Natural killer cell treated with Interleukin-12 subunit alpha and Interleukin-12 subunit beta and Interleukin-15 and Interleukin-18, amount 100 ng/mL, for 72 hours (primary cell): ENCODE data around the gene RGS9. TPM values are rescaled to one million over a fixed set of nuclear protein-coding genes. Genes with fewer than 3 reads are reported as not detected.
"Not testable (repeated sequence)": the region's sequence is repeated elsewhere in the genome, so short reads cannot be mapped to it uniquely, and the experiment has no call there.

Experiments
- ATAC-seq, 2 donors: fragments of 150-1000 bp; cut with Tn5 transposase in 1 of 2; sonication (Bioruptor Pico), chemical (Tn5 transposase) in 1 of 2; 2 replicates each; pipeline ENCODE4 v1.10.0; 2021
- DNase-seq: peaks from one replicate; pipeline ENCODE4 v3.0.0; 2022; ENCODE audit warnings: low spot score
- H3K27ac Mint-ChIP-seq, 2 donors: 1 replicate in 1 of 2; 2 replicates in 1 of 2; pipeline ENCODE4 v1.8.0; 2022; ENCODE audit warnings: mixed read lengths in 2 of 2, mild to moderate bottlenecking in 1 of 2, moderate library complexity in 1 of 2
- H3K27me3 Mint-ChIP-seq, 2 donors: 1 replicate in 1 of 2; 2 replicates in 1 of 2; pipeline ENCODE4 v1.8.0; 2022; ENCODE audit warnings: mixed read lengths in 2 of 2
- H3K36me3 Mint-ChIP-seq: one replicate; pipeline ENCODE4 v1.8.0; 2022; ENCODE audit warnings: mixed read lengths
- H3K4me1 Mint-ChIP-seq, 2 donors: 1 replicate in 1 of 2; 2 replicates in 1 of 2; pipeline ENCODE4 v1.8.0; 2022; ENCODE audit warnings: low read depth in 2 of 2, mixed read lengths in 2 of 2, mild to moderate bottlenecking in 1 of 2
- H3K4me3 Mint-ChIP-seq: one replicate; pipeline ENCODE4 v1.8.0; 2022; ENCODE audit warnings: mixed read lengths
- H3K9me3 Mint-ChIP-seq: 2 replicates; pipeline ENCODE4 v1.8.0; 2022; ENCODE audit warnings: mixed read lengths
- total RNA-seq, 2 donors: library from RNA; stranded (reverse); gene quantifications; one replicate each; pipeline ENCODE4 v1.2.3, GENCODE V29; 2022

The RGS9 gene
- total RNA-seq, 2 donors from 2014 or later: 14.1 to 16.2 TPM

DNA sequence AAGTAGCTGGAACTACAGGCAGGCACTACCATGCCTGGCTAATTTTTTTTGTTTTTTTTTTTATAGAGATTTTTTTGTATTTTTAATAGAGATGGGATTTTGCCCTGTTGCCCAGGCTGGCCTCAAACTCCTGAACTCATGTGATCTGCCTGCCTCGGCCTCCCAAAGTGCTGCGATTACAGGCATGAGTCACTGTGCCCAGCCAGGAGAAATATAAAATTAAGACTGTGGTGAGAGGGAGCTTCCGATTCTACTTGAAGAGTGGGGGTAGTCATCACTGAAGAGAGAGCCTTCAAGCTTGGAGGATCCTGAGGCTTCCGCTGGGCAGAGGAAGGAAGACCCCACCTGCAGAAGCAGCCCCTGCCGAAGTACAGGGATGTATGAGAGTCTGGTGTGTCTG is 34.4 kb upstream of the RGS9 start:
- Mint-ChIP-seq H3K36me3 (no peaks in the 10 kb centered on the region), H3K4me1 (peaks cover 19 to 22% of the 10 kb centered on the region in 2 donors), H3K9me3 (no peaks in the 10 kb centered on the region), H3K27me3 (no peaks in the 10 kb centered on the region), H3K27ac (no peak overlapping the region), H3K4me3 (no peak overlapping the region)
- no peak for DNase-seq
- ATAC-seq: no peak

DNA sequence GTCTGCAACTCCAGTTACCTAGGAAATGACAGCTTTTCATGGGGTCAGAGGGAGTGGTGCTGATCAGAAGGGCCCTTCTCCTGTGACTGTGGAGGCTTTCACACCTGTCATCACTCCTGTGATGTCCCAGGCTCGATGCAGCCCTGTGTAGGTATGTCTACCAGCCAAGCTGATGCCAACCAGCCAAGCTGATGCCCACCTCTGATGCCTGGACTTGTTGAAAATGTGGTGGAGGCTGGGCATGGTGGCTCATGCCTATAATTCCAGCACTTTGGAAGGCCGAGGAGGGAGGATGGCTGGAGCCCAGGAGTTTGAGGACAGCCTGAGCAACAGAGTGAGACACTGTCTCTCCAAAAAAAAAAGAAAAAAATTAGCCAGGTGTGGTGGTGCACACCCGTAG is 33.7 kb upstream of the RGS9 start:
- Mint-ChIP-seq H3K4me3 (no peak overlapping the region), H3K36me3 (no peaks in the 10 kb centered on the region), H3K27me3 (no peaks in the 10 kb centered on the region), H3K4me1 (peaks cover 19 to 22% of the 10 kb centered on the region in 2 donors), H3K9me3 (no peaks in the 10 kb centered on the region), H3K27ac (no peak overlapping the region)
- ATAC-seq: no peak
- no peak for DNase-seq

DNA sequence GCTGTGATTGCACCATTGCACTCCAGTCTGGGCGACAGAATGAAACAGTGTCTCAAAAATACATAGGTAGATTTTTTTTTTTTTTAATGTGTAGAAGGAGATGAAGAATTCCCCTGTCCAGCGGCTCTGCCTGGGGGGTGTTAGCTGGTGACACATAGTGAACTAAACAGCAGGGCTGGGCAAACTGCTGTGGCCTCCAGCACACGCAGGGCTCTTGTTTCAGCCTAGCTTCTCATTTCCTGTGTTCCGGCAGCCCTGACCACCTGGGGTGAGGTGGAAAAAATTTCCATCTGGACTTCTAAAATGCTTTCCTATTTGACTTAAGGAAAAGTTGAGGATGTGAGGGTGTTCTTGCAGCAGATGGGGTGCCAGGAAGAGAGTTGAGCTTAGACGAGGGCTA is 33.3 kb upstream of the RGS9 start:
- Mint-ChIP-seq H3K4me1 (peaks cover 19 to 22% of the 10 kb centered on the region in 2 donors), H3K27me3 (no peaks in the 10 kb centered on the region), H3K36me3 (no peaks in the 10 kb centered on the region), H3K27ac (peak overlapping the region; percentile 19 to 61), H3K4me3 (no peak overlapping the region), H3K9me3 (no peaks in the 10 kb centered on the region)
- no peak for ATAC-seq
- DNase-seq: no peak

- no peak for ATAC-seq
- Mint-ChIP-seq H3K36me3 (no peaks in the 10 kb centered on the region), H3K27ac (peak overlapping the region; percentile 19 to 61), H3K9me3 (no peaks in the 10 kb centered on the region), H3K4me1 (peaks cover 15 to 16% of the 10 kb centered on the region in 2 donors), H3K27me3 (no peaks in the 10 kb centered on the region), H3K4me3 (no peak overlapping the region)
- no peak for DNase-seq
Observed at GRCh38 chr17:65104541-65104940, 32.6 kb upstream of the RGS9 start.

GRCh38 chr17:65104973-65105372 is 32.2 kb upstream of the RGS9 start:
- Mint-ChIP-seq H3K9me3 (no peaks in the 10 kb centered on the region), H3K4me1 (peaks cover 12% of the 10 kb centered on the region in 2 donors), H3K27me3 (no peaks in the 10 kb centered on the region), H3K36me3 (no peaks in the 10 kb centered on the region), H3K4me3 (no peak overlapping the region), H3K27ac (peak overlapping the region; percentile 19 to 61)
- DNase-seq (no peak), ATAC-seq (no peak)

GRCh38 chr17:65108152-65108551 is 29.0 kb upstream of the RGS9 start:
- Mint-ChIP-seq H3K27ac (no peak overlapping the region), H3K4me1 (peaks cover 5 to 9% of the 10 kb centered on the region in 2 donors), H3K27me3 (no peaks in the 10 kb centered on the region), H3K36me3 (no peaks in the 10 kb centered on the region), H3K4me3 (no peak overlapping the region), H3K9me3 (no peaks in the 10 kb centered on the region)
- no peak for ATAC-seq
- DNase-seq: no peak

- no peak for DNase-seq
- Mint-ChIP-seq H3K27ac (no peak overlapping the region), H3K36me3 (no peaks in the 10 kb centered on the region), H3K9me3 (no peaks in the 10 kb centered on the region), H3K27me3 (no peaks in the 10 kb centered on the region), H3K4me3 (no peak overlapping the region), H3K4me1 (peaks cover 0 to 3% of the 10 kb centered on the region in 2 donors)
- ATAC-seq: no peak
Observed at GRCh38 chr17:65109543-65109942, 27.6 kb upstream of the RGS9 start.

GRCh38 chr17:65109990-65110680 is 27.0 kb upstream of the RGS9 start:
- no peaks in the 10 kb centered on the region for H3K9me3 Mint-ChIP-seq
- H3K4me1 Mint-ChIP-seq: no peaks in the 10 kb centered on the region
- H3K4me3 Mint-ChIP-seq: no peak overlapping the region
- no peak overlapping the region for H3K27ac Mint-ChIP-seq
- ATAC-seq (no peak), DNase-seq (no peak)
- no peaks in the 10 kb centered on the region for H3K27me3 Mint-ChIP-seq
- H3K36me3 Mint-ChIP-seq: no peaks in the 10 kb centered on the region

DNA sequence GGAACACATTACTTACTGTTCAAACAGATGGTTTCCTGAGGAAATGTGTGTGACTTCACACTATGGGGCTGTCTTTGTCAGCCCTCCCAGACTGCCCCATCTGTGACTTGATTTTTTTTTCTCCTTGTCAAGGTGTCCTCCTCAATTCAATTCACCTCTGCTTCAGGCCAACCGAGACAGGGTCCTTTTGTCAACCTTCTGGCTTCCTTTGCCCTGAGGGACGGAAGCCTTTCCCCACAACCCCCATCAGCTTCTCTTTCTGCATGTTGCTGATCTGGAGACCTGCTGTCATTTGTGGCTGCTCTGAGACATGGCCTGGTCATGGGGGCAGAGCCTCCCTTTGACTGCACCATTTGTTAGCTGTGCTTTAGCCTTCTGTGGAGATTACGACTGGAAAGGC is 21.3 kb upstream of the RGS9 start:
- no peaks in the 10 kb centered on the region for H3K9me3 Mint-ChIP-seq
- H3K4me3 Mint-ChIP-seq: peak overlapping the region; percentile 36
- H3K4me1 Mint-ChIP-seq: peaks cover 11 to 18% of the 10 kb centered on the region in 2 donors
- peak overlapping the region; percentile 73 to 78 for H3K27ac Mint-ChIP-seq
- no peak for DNase-seq
- H3K36me3 Mint-ChIP-seq: no peaks in the 10 kb centered on the region
- H3K27me3 Mint-ChIP-seq: no peaks in the 10 kb centered on the region
- peak in 1 of 2 donors; percentile 49 for ATAC-seq

- not testable (repeated sequence) for H3K9me3 Mint-ChIP-seq, H3K27me3 Mint-ChIP-seq, ATAC-seq, H3K36me3 Mint-ChIP-seq, H3K4me3 Mint-ChIP-seq, DNase-seq
- Mint-ChIP-seq H3K27ac (peak overlapping the region; percentile 69 to 73), H3K4me1 (peaks cover 15 to 21% of the 10 kb centered on the region in 2 donors)
Observed at GRCh38 chr17:65116515-65116914, 20.7 kb upstream of the RGS9 start.

DNA sequence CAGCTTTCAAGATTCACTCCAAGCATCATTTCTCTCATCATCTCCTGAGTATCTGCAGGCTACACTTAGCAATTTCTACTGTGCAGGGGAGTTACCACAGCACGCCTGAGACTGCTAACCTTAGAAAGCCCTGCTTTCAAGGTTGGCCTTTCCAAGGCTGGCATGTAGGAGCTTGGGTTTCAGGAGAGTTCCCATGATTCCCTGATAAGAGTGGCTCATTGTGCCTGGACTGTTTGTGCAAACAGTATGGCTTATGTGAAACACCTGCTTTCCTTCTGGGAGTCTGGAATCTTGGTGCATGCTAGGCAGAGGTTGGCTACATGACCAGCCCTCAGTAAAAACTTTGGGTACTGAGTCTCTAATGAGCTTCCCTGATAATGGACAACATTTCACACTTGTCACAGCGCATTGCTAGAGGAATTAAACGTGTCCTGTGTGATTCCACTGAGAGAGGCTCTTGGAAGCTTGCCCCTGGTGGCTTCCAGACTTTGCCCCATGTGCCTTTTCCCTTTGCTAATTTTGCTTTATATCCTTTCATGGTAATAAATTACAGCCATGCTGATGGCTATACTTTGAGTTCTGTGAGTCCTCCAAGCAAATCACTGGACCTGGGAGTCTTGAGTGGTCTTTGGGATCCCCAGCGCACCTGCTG is 19.7 kb upstream of the RGS9 start:
- no peak for DNase-seq
- Mint-ChIP-seq H3K4me1 (peaks cover 25 to 31% of the 10 kb centered on the region in 2 donors), H3K9me3 (no peaks in the 10 kb centered on the region), H3K4me3 (no peak overlapping the region), H3K36me3 (no peaks in the 10 kb centered on the region), H3K27me3 (no peaks in the 10 kb centered on the region), H3K27ac (peak overlapping the region in 1 of 2 donors; percentile 73)
- no peak for ATAC-seq

DNA sequence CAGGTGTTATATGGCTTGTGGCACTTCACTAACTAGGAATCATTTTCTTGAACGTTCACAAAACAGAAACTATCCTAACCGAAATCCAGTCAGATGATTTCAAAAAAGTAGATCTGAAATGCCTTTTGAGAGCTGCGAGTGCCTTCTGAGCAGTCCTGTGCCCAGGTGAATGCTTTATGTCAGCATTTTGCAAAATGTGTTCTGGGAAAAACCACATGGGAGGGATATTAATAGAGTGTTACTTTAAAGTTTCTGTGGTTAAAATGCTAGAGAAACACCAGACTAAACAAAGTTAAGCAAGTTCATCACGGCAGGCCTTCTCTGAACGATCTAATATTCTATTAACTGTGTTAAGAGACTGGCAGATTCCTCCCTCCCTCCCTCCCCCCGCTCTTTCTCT is 15.8 kb upstream of the RGS9 start:
- Mint-ChIP-seq H3K36me3 (no peaks in the 10 kb centered on the region), H3K27me3 (no peaks in the 10 kb centered on the region), H3K4me1 (peaks cover 30 to 33% of the 10 kb centered on the region in 2 donors), H3K4me3 (peak overlapping the region; percentile 74), H3K9me3 (no peaks in the 10 kb centered on the region), H3K27ac (peak overlapping the region; percentile 78 to 96)
- DNase-seq: no peak
- peak in 1 of 2 donors; percentile 48 for ATAC-seq

GRCh38 chr17:65121916-65122806 is 15.0 kb upstream of the RGS9 start:
- Mint-ChIP-seq H3K4me3 (peak overlapping the region; percentile 74), H3K36me3 (no peaks in the 10 kb centered on the region), H3K27me3 (peaks cover 0 to 2% of the 10 kb centered on the region in 2 donors), H3K9me3 (no peaks in the 10 kb centered on the region), H3K4me1 (peaks cover 27 to 28% of the 10 kb centered on the region in 2 donors), H3K27ac (peak overlapping the region; percentile 78 to 96)
- DNase-seq (no peak), ATAC-seq (peak; percentile 46 to 74)
